Measurements from ENCODE around the gene E2F8. TPM values are rescaled to one million over a fixed set of nuclear protein-coding genes. Genes with fewer than 3 reads are reported as not detected.
A peak's percentile ranks its signal among the peaks of the same experiment; 100 is the strongest.

The E2F8 gene
- total RNA-seq, 1 donor from 2014 or later = 6.9 TPM

GRCh38 chr11:19209617-19210370, 31.0 kb downstream of the E2F8 start:
- TF ChIP-seq CTCF (conservative IDR thresholded peaks at IDR 0.05; ENCODE audit: low read depth, low read length) = no peak
- no peak overlapping the region for H3K4me3 ChIP-seq (ENCODE audit: low read depth, low read length)
- DNase-seq (ENCODE audit: low read depth) = no peak

GRCh38 chr11:19208959-19209546, 31.7 kb downstream of the E2F8 start:
- no peak for DNase-seq (ENCODE audit: low read depth)
- no peak overlapping the region for H3K4me3 ChIP-seq (ENCODE audit: low read depth, low read length)
- no peak for TF ChIP-seq CTCF (conservative IDR thresholded peaks at IDR 0.05; ENCODE audit: low read depth, low read length)

- DNase-seq (ENCODE audit: low read depth) = no peak
- H3K4me3 ChIP-seq (ENCODE audit: low read depth, low read length) = no peak overlapping the region
- TF ChIP-seq CTCF (conservative IDR thresholded peaks at IDR 0.05; ENCODE audit: low read depth, low read length) = no peak
Observed at GRCh38 chr11:19208181-19208580, 32.6 kb downstream of the E2F8 start.

GRCh38 chr11:19204836-19205235, 35.9 kb downstream of the E2F8 start:
- no peak for TF ChIP-seq CTCF (conservative IDR thresholded peaks at IDR 0.05; ENCODE audit: low read depth, low read length)
- DNase-seq (ENCODE audit: low read depth) = no peak
- H3K4me3 ChIP-seq (ENCODE audit: low read depth, low read length) = no peak overlapping the region

DNA sequence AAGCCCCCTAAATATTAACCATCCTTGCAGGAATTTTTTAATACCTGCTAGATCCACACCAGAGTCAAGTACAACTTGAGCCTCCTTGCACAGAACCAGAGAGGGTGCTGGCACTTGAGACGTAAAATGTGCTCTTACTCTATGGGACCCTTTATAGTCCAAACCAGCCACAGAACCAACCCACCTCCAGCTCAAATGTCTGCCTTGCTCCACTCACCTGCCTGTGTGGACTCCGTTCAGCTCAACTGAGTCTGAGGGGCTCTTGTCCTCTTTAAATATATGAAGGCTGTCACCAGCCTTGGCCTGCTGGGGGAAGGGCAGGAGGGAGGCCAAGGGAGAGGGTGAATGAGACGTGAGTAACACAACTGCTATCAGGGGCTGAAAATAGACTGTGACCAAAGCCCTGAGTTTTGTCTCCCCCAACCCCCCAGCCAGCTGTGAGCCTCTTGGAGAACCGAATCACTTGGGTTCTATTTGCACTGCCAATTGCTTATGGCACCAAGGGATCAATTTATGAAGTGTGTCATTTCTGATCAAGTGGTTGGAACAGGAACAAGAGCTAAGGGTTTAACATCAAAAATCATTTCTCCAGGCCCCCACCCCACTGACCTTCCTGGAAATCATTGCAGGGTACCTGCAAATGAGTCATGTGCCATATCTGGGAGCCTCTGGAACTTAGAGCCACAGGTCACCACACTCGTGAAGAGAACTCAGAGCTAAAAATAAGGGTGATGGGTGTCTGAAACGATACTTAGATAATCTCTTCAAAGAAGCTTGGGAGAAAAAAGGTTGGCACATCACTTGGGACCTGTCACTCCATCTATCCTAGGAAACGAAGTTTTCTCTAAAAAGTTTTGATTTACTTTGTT, 38.8 kb downstream of the E2F8 start, which contains the start of gene CSRP3:
Gene CSRP3, minus strand, starts transcription at position 247 of the 869 bp plus-strand sequence. CDS start 9,535 bp downstream, outside the sequence.
- no peak for DNase-seq (ENCODE audit: low read depth)
- H3K4me3 ChIP-seq (ENCODE audit: low read depth, low read length) = no peak within 1 kb of the TSS
- no peak for TF ChIP-seq CTCF (conservative IDR thresholded peaks at IDR 0.05; ENCODE audit: low read depth, low read length)

DNA sequence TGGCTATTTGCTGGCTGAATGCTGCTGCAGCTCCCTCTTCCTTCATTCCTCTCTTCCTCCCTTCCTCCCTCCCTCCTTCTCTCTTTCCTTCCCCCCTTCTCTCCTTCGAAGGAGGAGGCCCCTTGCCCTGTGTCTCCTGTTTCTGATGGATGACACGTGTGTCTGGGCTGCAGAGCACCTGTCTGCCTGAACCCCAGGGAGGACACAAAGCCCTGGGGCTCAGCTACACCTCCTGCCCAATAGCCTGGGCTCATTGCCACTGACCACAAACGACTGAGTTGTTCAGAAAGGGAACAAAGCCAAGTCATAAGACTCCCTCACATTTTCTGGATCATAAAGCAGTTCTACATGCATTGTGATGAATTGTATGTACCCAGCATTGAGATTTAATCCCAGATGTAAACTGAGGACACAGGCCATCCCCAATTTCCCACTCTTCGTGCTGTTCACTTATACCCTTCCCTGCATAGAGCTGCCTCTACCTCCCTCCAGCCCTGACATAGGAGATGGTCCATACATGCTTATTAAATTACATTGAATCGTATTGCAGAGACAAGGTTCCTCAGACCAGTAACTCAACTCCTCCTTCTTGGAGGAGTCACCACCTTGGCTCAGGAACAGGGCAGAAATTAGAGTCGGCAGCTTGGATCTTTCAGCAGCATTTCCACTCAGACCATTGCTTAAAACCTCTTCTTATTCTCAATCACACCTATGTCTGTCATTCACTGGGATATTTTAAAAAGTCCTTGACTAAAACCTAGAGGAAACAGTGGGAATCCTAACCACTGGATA, 40.1 kb downstream of the E2F8 start:
- H3K4me3 ChIP-seq (ENCODE audit: low read depth, low read length) = no peak overlapping the region
- no peak for TF ChIP-seq CTCF (conservative IDR thresholded peaks at IDR 0.05; ENCODE audit: low read depth, low read length)
- DNase-seq (ENCODE audit: low read depth) = peak; percentile 35
